ENCODE measurements around the gene SRD5A3.

DNA sequence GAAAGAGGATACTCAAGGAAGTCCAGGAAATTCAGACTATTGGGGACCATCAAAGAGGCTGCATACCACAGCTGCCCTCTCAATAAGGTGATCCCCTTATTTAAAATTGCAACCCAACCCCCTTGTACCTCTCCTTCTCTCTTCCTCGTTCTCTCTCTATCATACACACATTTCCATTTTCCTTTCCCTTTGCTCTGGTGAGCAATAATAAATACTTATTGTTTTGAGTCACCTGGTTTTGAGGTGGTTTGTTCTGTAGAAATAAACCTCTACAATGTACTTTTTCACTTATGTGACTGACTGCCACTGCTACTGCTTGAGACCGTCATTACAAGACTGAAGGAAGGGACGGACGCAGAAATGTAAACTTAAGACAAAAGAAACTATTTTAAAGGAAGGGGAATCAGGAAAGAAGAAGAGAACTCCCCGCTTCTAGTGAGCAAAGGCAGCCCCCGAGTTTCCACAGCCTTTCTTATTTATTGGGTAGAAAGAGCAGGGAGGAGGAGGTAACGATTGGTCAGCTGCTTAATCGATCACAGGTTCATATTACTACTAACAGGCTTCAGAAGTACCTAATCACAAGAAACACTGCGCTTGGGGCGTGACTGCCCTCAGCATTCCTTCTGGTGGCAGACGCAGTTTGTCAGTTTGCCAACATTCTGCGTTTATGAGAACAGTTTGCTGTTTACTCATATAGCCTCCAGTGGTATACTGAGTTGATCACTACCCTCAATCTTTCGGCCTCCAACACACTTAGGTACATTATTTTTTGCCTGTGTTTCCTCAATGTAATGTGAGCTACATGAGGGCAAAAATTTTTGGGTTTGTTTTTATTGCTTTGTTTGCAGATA lies 32.8 kb downstream of the SRD5A3 start:
- TF ChIP-seq CTCF (IDR thresholded peaks at IDR 0.05) (no peak), SIN3A (IDR thresholded peaks at IDR 0.05; ENCODE audit: borderline replicate concordance, insufficient read depth, low read depth, low read length) (no peak), POLR2AphosphoS5 (IDR thresholded peaks at IDR 0.05; ENCODE audit: low read depth, low read length) (no peak), TCF7L2 (IDR thresholded peaks at IDR 0.05; ENCODE audit: low read depth, low read length) (no peak)
- TF ChIP-seq, protein P1, sequence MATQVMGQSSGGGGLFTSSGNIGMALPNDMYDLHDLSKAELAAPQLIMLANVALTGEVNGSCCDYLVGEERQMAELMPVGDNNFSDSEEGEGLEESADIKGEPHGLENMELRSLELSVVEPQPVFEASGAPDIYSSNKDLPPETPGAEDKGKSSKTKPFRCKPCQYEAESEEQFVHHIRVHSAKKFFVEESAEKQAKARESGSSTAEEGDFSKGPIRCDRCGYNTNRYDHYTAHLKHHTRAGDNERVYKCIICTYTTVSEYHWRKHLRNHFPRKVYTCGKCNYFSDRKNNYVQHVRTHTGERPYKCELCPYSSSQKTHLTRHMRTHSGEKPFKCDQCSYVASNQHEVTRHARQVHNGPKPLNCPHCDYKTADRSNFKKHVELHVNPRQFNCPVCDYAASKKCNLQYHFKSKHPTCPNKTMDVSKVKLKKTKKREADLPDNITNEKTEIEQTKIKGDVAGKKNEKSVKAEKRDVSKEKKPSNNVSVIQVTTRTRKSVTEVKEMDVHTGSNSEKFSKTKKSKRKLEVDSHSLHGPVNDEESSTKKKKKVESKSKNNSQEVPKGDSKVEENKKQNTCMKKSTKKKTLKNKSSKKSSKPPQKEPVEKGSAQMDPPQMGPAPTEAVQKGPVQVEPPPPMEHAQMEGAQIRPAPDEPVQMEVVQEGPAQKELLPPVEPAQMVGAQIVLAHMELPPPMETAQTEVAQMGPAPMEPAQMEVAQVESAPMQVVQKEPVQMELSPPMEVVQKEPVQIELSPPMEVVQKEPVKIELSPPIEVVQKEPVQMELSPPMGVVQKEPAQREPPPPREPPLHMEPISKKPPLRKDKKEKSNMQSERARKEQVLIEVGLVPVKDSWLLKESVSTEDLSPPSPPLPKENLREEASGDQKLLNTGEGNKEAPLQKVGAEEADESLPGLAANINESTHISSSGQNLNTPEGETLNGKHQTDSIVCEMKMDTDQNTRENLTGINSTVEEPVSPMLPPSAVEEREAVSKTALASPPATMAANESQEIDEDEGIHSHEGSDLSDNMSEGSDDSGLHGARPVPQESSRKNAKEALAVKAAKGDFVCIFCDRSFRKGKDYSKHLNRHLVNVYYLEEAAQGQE (IDR thresholded peaks at IDR 0.05; ENCODE audit: insufficient read depth in 1 of 2, low read depth in 2 of 2, low read length in 1 of 2): no peak
